ENCODE results near the gene BPGM. TPM values are rescaled to one million over a fixed set of nuclear protein-coding genes. Genes with fewer than 3 reads are reported as not detected.
A peak's percentile ranks its signal among the peaks of the same experiment; 100 is the strongest.
"Not testable (repeated sequence)": the region's sequence is repeated elsewhere in the genome, so short reads cannot be mapped to it uniquely, and the experiment has no call there.

BPGM gene
- total RNA-seq, 4 donors from 2014 or later: 9.8 to 13.3 (median 12.5) TPM

DNA sequence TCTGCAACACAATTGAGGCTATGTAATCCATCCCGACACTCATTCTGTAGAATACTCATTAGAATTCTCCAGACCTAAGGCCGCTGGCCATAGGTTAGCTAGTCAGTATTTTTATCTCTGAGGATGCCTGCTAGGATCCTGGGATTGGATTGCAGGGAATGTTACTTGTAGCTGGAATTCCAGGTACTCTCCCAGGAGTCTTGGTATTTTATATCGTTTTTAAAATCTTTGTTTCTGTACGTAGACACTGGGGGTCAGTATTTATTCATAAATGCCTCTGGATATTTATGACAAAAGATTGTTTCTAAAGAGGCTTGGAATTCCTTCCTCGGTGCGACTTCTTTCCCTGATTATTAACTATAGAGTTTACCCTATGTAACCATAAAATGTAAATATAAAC lies 40.1 kb downstream of the BPGM start:
- H3K27me3 ChIP-seq: no peaks in the 10 kb centered on the region
- H3K9me3 ChIP-seq: no peaks in the 10 kb centered on the region
- H3K4me3 ChIP-seq: no peak overlapping the region
- no peak for DNase-seq (ENCODE audit: low spot score in 2 of 2)
- H3K4me1 ChIP-seq: peaks cover 21% of the 10 kb centered on the region
- no peaks in the 10 kb centered on the region for H3K36me3 ChIP-seq
- TF ChIP-seq, protein P1, sequence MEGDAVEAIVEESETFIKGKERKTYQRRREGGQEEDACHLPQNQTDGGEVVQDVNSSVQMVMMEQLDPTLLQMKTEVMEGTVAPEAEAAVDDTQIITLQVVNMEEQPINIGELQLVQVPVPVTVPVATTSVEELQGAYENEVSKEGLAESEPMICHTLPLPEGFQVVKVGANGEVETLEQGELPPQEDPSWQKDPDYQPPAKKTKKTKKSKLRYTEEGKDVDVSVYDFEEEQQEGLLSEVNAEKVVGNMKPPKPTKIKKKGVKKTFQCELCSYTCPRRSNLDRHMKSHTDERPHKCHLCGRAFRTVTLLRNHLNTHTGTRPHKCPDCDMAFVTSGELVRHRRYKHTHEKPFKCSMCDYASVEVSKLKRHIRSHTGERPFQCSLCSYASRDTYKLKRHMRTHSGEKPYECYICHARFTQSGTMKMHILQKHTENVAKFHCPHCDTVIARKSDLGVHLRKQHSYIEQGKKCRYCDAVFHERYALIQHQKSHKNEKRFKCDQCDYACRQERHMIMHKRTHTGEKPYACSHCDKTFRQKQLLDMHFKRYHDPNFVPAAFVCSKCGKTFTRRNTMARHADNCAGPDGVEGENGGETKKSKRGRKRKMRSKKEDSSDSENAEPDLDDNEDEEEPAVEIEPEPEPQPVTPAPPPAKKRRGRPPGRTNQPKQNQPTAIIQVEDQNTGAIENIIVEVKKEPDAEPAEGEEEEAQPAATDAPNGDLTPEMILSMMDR (IDR thresholded peaks at IDR 0.05): no peak
- TF ChIP-seq POLR2AphosphoS5 (IDR thresholded peaks at IDR 0.05): no peak
- no peak for TF ChIP-seq EP300 (IDR thresholded peaks at IDR 0.05)
- TF ChIP-seq POLR2A (IDR thresholded peaks at IDR 0.05): no peak
- 31% methylated on average over 6 of the region's 6 CpGs for WGBS
- no peak overlapping the region for H3K27ac ChIP-seq

DNA sequence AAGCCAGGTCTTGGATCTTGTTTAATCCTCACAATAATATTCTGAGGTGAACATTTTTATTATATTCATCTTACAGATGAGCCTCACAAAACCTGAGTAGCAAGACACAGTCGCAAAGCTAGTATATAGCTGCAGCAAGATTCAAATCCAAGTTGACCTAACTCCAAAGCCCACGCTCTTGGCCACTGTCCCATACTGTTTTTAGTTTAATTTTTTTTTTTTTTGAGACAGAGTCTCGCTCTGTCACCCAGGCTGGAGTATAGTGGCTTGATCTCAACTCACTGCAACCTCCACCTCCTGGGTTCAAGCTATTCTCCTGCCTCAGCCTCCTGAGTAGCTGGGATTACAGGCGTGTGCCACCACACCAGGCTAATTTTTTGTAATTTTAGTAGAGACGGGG lies 42.9 kb downstream of the BPGM start:
- 50% methylated on average over 5 of the region's 5 CpGs for WGBS

DNA sequence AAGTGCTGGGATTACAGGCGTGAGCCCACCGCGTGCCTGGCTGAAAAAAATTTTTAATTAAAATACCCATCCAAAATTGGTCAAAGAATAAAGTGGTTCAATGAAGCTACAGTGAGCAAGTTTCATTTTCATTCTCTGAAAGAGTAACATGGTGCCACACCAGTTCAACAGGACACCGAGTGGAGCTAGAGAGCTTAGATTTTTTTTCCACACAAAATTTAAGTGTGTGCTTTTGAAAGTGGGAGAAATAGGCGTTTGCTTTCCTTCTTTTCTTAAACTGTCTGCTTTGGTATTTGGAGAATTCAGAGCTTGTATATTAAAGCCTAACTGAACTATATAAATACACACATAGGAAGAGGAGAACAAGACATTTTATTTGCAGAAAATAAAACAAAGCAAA lies 43.4 kb downstream of the BPGM start:
- H3K4me3 ChIP-seq: peak overlapping the region; percentile 21

More for the DNA sequence above, 42.9 kb downstream of the BPGM start:
- DNase-seq (ENCODE audit: low spot score in 2 of 2); H3K27ac ChIP-seq; H3K36me3 ChIP-seq; H3K27me3 ChIP-seq; H3K9me3 ChIP-seq: not testable (repeated sequence)
- H3K4me1 ChIP-seq: peaks cover 30% of the 10 kb centered on the region
- H3K4me3 ChIP-seq: peak overlapping the region; percentile 21

DNA sequence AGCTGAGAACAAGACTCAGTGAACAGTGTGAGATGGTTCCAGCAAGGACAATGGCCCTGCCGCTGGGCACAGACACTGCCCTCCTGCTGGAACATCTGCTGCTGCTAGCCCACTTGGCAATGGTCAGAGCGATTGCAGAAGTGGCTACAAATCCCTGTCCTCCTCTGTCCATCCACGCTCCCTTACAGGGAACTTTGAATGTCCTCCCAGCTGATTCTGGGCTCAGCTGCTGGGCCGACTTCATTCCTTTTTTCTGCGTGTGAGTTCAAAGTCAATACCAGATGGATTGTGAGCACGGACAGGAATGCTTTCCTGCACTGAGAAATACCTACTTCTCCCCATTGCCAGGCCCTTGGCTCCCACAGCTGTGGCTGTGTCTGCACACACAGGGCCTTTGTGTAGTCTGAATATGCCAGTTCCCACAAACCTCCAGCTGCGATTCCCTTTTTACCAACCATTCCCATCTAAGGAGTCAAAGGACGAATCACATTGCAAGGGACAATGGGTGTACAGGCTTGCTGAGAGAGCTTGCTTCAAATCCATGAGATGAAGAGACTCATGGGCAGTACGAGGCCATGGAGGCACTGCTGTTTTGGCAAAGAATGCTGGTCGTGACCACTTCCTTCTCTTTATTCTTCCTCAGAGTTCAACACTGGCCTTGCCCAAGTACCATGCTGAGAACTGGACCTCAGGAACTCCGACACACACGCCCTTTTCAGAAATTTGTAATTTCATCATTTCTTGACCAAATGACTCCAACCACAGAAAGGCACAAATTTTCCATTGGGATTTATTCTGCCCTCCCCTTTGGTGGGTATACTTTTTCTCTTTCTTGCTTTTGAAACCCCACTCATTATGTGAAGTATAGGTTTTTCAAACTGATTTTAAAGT lies 44.2 kb downstream of the BPGM start:
- H3K9me3 ChIP-seq: no peaks in the 10 kb centered on the region
- H3K27me3 ChIP-seq: no peaks in the 10 kb centered on the region
- H3K4me3 ChIP-seq: no peak overlapping the region
- no peak for DNase-seq (ENCODE audit: low spot score in 2 of 2)
- H3K27ac ChIP-seq: peak overlapping the region; percentile 49
- WGBS: 74% methylated on average over 12 of the region's 12 CpGs
- TF ChIP-seq, protein P1 (IDR thresholded peaks at IDR 0.05): no peak
- TF ChIP-seq POLR2AphosphoS5 (IDR thresholded peaks at IDR 0.05): peak in 1 of 3 donors; percentile 15
- peaks cover 33% of the 10 kb centered on the region for H3K4me1 ChIP-seq
- H3K36me3 ChIP-seq: no peaks in the 10 kb centered on the region

More for the DNA sequence above, 43.4 kb downstream of the BPGM start:
- TF ChIP-seq POLR2A (IDR thresholded peaks at IDR 0.05) (no peak), EP300 (IDR thresholded peaks at IDR 0.05) (no peak), POLR2AphosphoS5 (IDR thresholded peaks at IDR 0.05) (no peak)
- TF ChIP-seq, protein P1 (IDR thresholded peaks at IDR 0.05): peak; percentile 30 to 32
- Histone ChIP-seq H3K4me1 (peaks cover 30% of the 10 kb centered on the region), H3K36me3 (no peaks in the 10 kb centered on the region), H3K27ac (peak overlapping the region; percentile 49), H3K27me3 (no peaks in the 10 kb centered on the region), H3K9me3 (no peaks in the 10 kb centered on the region)
- DNase-seq (ENCODE audit: low spot score in 2 of 2): no peak
- WGBS: 38% methylated on average over 5 of the region's 5 CpGs

DNA sequence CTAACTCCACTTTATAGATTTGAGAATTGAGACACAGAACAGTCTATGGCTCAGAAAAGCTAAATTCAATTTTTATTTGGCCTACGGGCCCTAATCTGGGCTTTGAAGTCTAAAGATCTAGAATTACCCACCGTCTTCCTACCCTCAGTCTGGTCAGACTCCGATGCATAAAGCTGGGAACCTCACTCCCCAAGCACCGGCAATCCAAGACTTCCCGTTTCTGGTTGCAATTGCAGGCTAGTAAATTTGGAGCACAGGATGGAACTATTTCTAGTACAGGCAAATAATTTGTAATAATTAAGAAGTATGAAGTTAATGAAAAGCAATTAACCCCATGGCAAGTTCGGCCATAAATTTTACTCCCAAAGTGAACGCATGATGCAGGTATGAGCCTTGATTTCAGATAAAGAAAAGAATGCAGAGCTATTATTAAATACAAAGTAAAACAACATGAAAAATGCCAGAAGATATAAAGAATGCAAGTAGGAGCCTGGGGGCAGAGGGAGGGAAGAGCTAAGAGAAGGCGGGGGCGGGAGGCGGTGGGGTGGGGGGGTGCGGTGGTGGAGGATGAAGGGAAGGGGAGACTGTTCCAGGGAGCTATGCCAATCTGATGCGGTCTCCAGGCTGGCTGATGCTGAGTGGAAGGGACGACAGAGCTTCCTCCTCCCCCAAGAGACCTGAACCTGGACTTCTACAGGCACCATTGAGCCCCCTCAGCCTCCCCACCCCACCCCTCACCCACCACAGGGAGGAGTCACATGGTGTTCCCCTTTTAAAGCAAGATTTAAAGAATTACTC lies 45.1 kb downstream of the BPGM start:
- H3K27ac ChIP-seq: peak overlapping the region; percentile 49
- DNase-seq (ENCODE audit: low spot score in 2 of 2): no peak
- H3K4me1 ChIP-seq: peaks cover 38% of the 10 kb centered on the region
- no peaks in the 10 kb centered on the region for H3K36me3 ChIP-seq
- H3K4me3 ChIP-seq: no peak overlapping the region
- TF ChIP-seq EP300 (IDR thresholded peaks at IDR 0.05): no peak
- TF ChIP-seq, protein P1 (IDR thresholded peaks at IDR 0.05): no peak
- no peak for TF ChIP-seq POLR2A (IDR thresholded peaks at IDR 0.05)
- TF ChIP-seq POLR2AphosphoS5 (IDR thresholded peaks at IDR 0.05): no peak
- no peaks in the 10 kb centered on the region for H3K27me3 ChIP-seq
- 31% methylated on average over 13 of the region's 13 CpGs for WGBS
- H3K9me3 ChIP-seq: no peaks in the 10 kb centered on the region

All from suprapubic skin (tissue), 4 donors.